HK-2 (cell line): ENCODE results near the gene COL6A1.
A peak's percentile ranks its signal among the peaks of the same experiment; 100 is the strongest.
"Not testable (repeated sequence)": the region's sequence is repeated elsewhere in the genome, so short reads cannot be mapped to it uniquely, and the experiment has no call there.

ENCODE experiments used
- DNase-seq: peaks from one replicate; pipeline ENCODE4 v3.0.0-alpha.2; 2018; ENCODE audit not compliant: unreplicated experiment

The COL6A1 gene

GRCh38 chr21:45969921-45970673 is 11.5 kb upstream of the COL6A1 start:
- DNase-seq: no peak

- DNase-seq: peak; percentile 44
Measured at GRCh38 chr21:45970674-45971615, 10.6 kb upstream of the COL6A1 start.

- DNase-seq: no peak
Measured at GRCh38 chr21:45971616-45972352, 9.8 kb upstream of the COL6A1 start.

GRCh38 chr21:45972353-45972715 is 9.2 kb upstream of the COL6A1 start:
- no peak for DNase-seq

- DNase-seq: no peak
Measured at GRCh38 chr21:45972716-45973474, 8.7 kb upstream of the COL6A1 start.

- peak; percentile 65 for DNase-seq
Measured at GRCh38 chr21:45973475-45974072, 8.0 kb upstream of the COL6A1 start.

GRCh38 chr21:45974073-45975019 is 7.2 kb upstream of the COL6A1 start:
- DNase-seq: peak; percentile 72

- no peak for DNase-seq
Measured at GRCh38 chr21:45975020-45975666, 6.4 kb upstream of the COL6A1 start.

GRCh38 chr21:45975667-45976409 is 5.7 kb upstream of the COL6A1 start:
- DNase-seq: not testable (repeated sequence)

GRCh38 chr21:45976701-45977311 is 4.8 kb upstream of the COL6A1 start:
- no peak for DNase-seq

- DNase-seq: no peak
Measured at GRCh38 chr21:45977396-45977795, 4.2 kb upstream of the COL6A1 start.

GRCh38 chr21:45979141-45979631 is 2.4 kb upstream of the COL6A1 start:
- no peak for DNase-seq

GRCh38 chr21:45979651-45980050 is 1.9 kb upstream of the COL6A1 start:
- DNase-seq: no peak

GRCh38 chr21:45980271-45980670 is 1.3 kb upstream of the COL6A1 start:
- DNase-seq: no peak

GRCh38 chr21:45980697-45981096 is 873 bp upstream of the COL6A1 start:
- no peak for DNase-seq

- no peak for DNase-seq
Measured at GRCh38 chr21:45982092-45982757, 655 bp downstream of the COL6A1 start.
